ENCODE data around the gene RIBC1. TPM values are rescaled to one million over a fixed set of nuclear protein-coding genes. Genes with fewer than 3 reads are reported as not detected.
A peak's percentile ranks its signal among the peaks of the same experiment; 100 is the strongest.

Gene RIBC1
- total RNA-seq, 1 donor from 2014 or later = not detected

- H3K4me1 ChIP-seq = peaks cover 0 to 2% of the 10 kb centered on the region in 2 donors
- no peaks in the 10 kb centered on the region for H3K27me3 ChIP-seq
- H3K4me3 ChIP-seq = no peak overlapping the region
- TF ChIP-seq CTCF (IDR thresholded peaks at IDR 0.05) = peak; percentile 56 to 78 (median 75)
- H3K9me3 ChIP-seq = no peaks in the 10 kb centered on the region
- peaks cover under 1 to 11% of the 10 kb centered on the region in 2 donors for H3K36me3 ChIP-seq
- DNase-seq (ENCODE audit: low spot score in 2 of 2) = peak in 1 of 2 donors; percentile 81
- no peak overlapping the region for H3K27ac ChIP-seq
- intact Hi-C loops (cut with DNase I) = loop anchor here (2.0 to 5.0 kb wide), 2 partner anchors 123 to 209 kb away; partner anchors contain the start of gene KDM5C
Measured at GRCh38 chrX:53435997-53436396, 13.3 kb downstream of the RIBC1 start.

- Histone ChIP-seq H3K4me1 (peaks cover 0 to 4% of the 10 kb centered on the region in 2 donors), H3K27me3 (no peaks in the 10 kb centered on the region), H3K27ac (no peak overlapping the region), H3K4me3 (no peak overlapping the region), H3K9me3 (no peaks in the 10 kb centered on the region), H3K36me3 (peaks cover 0 to 2% of the 10 kb centered on the region in 2 donors)
- no peak for TF ChIP-seq CTCF (IDR thresholded peaks at IDR 0.05)
- no peak for DNase-seq (ENCODE audit: low spot score in 2 of 2)
- intact Hi-C loops (cut with DNase I) = loop anchor here (2.0 to 5.0 kb wide), 2 partner anchors 124 to 210 kb away; partner anchors contain the start of gene KDM5C
Measured at GRCh38 chrX:53437206-53437605, 14.5 kb downstream of the RIBC1 start.

- intact Hi-C loops (cut with DNase I) = loop anchor here (5.0 kb wide), 1 partner anchor 211 kb away; the partner anchor contains the start of gene KDM5C
- Histone ChIP-seq H3K9me3 (no peaks in the 10 kb centered on the region), H3K27me3 (no peaks in the 10 kb centered on the region), H3K4me1 (peaks cover 0 to 4% of the 10 kb centered on the region in 2 donors), H3K36me3 (no peaks in the 10 kb centered on the region), H3K4me3 (no peak overlapping the region), H3K27ac (no peak overlapping the region)
- no peak for TF ChIP-seq CTCF (IDR thresholded peaks at IDR 0.05)
- no peak for DNase-seq (ENCODE audit: low spot score in 2 of 2)
Measured at GRCh38 chrX:53438174-53438831, 15.6 kb downstream of the RIBC1 start.

- TF ChIP-seq CTCF (IDR thresholded peaks at IDR 0.05) = no peak
- Histone ChIP-seq H3K4me1 (peaks cover 0 to 4% of the 10 kb centered on the region in 2 donors), H3K9me3 (no peaks in the 10 kb centered on the region), H3K27ac (no peak overlapping the region), H3K4me3 (no peak overlapping the region), H3K27me3 (no peaks in the 10 kb centered on the region), H3K36me3 (no peaks in the 10 kb centered on the region)
- intact Hi-C loops (cut with DNase I) = loop anchor here (5.0 kb wide), 1 partner anchor 212 kb away; the partner anchor contains the start of gene KDM5C
- no peak for DNase-seq (ENCODE audit: low spot score in 2 of 2)
Measured at GRCh38 chrX:53438832-53439230, 16.2 kb downstream of the RIBC1 start.

- peaks cover 0 to 4% of the 10 kb centered on the region in 2 donors for H3K4me1 ChIP-seq
- intact Hi-C loops (cut with DNase I) = loop anchor here (5.0 kb wide), 2 partner anchors 242 to 917 kb away; partner anchors contain the start of gene WNK3
- H3K36me3 ChIP-seq = no peaks in the 10 kb centered on the region
- H3K4me3 ChIP-seq = peak overlapping the region; percentile 44 to 56
- no peak for TF ChIP-seq CTCF (IDR thresholded peaks at IDR 0.05)
- peak overlapping the region; percentile 50 to 66 for H3K27ac ChIP-seq
- no peak for DNase-seq (ENCODE audit: low spot score in 2 of 2)
- H3K27me3 ChIP-seq = no peaks in the 10 kb centered on the region
- H3K9me3 ChIP-seq = no peaks in the 10 kb centered on the region
Measured at GRCh38 chrX:53440101-53440500, 17.4 kb downstream of the RIBC1 start.

Data from ascending aorta (tissue), 2 donors.